ENCODE data around the gene ALPK3.

The ALPK3 gene

DNA sequence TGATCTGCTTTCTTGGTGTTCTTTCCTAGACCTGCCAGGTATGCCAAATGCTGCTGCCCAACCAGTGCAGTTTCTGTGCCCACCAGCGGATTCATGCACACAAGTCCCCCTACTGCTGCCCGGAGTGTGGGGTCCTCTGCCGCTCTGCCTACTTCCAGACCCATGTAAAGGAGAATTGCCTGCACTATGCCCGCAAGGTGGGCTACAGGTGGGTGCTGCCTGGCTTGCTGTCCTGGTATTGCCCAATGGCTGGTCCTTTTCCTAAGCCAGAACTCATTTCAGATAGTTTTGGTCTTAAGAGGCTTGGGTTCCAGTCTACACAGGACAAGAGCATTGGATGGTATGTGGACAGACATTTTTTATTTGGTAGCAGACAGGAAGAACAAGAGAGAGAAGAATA is 26.5 kb upstream of the ALPK3 start:
- peaks cover 4% of the 10 kb centered on the region for H3K4me1 ChIP-seq
- no peak overlapping the region for H3K27ac ChIP-seq
- peaks cover 12% of the 10 kb centered on the region for H3K79me2 ChIP-seq
- no peak overlapping the region for H3K9ac ChIP-seq
- no peak overlapping the region for H3K4me2 ChIP-seq (ENCODE audit: low read length)
- no peaks in the 10 kb centered on the region for H3K27me3 ChIP-seq (ENCODE audit: control insufficient read depth, insufficient read depth, low read length)
- no peaks in the 10 kb centered on the region for H3K9me3 ChIP-seq (ENCODE audit: control insufficient read depth, low read length)
- TF ChIP-seq CTCF (IDR thresholded peaks at IDR 0.05): no peak
- H3K36me3 ChIP-seq (ENCODE audit: control insufficient read depth, insufficient read depth, low read length): no peaks in the 10 kb centered on the region
- H3K4me3 ChIP-seq (ENCODE audit: low read depth, low read length): no peak overlapping the region
- no peak overlapping the region for H2AFZ ChIP-seq

DNA sequence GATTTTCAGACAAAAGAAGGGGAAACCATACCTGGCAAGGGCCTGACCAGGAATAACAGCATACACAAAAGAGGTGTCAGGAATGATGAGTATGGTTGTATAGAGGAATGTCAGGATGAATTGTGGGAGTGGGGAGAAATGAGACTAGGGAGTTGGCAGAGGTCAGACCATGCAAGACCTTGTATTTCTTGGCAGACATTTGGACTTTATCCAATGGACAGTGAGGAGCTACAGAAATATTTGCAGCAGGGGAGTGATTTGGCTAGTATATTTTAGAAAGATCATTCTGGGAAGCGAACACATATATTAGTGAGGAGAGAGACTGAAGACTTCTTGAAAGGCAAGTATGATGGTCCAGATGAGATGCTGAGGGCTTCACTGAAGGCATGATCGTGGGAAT is 25.4 kb upstream of the ALPK3 start:
- H2AFZ ChIP-seq: no peak overlapping the region
- no peaks in the 10 kb centered on the region for H3K36me3 ChIP-seq (ENCODE audit: control insufficient read depth, insufficient read depth, low read length)
- H3K27ac ChIP-seq: no peak overlapping the region
- no peak overlapping the region for H3K4me3 ChIP-seq (ENCODE audit: low read depth, low read length)
- H3K27me3 ChIP-seq (ENCODE audit: control insufficient read depth, insufficient read depth, low read length): no peaks in the 10 kb centered on the region
- H3K9ac ChIP-seq: no peak overlapping the region
- no peak overlapping the region for H3K4me2 ChIP-seq (ENCODE audit: low read length)
- no peaks in the 10 kb centered on the region for H3K9me3 ChIP-seq (ENCODE audit: control insufficient read depth, low read length)
- TF ChIP-seq CTCF (IDR thresholded peaks at IDR 0.05): no peak
- H3K79me2 ChIP-seq: peaks cover 3% of the 10 kb centered on the region
- H3K4me1 ChIP-seq: no peaks in the 10 kb centered on the region

DNA sequence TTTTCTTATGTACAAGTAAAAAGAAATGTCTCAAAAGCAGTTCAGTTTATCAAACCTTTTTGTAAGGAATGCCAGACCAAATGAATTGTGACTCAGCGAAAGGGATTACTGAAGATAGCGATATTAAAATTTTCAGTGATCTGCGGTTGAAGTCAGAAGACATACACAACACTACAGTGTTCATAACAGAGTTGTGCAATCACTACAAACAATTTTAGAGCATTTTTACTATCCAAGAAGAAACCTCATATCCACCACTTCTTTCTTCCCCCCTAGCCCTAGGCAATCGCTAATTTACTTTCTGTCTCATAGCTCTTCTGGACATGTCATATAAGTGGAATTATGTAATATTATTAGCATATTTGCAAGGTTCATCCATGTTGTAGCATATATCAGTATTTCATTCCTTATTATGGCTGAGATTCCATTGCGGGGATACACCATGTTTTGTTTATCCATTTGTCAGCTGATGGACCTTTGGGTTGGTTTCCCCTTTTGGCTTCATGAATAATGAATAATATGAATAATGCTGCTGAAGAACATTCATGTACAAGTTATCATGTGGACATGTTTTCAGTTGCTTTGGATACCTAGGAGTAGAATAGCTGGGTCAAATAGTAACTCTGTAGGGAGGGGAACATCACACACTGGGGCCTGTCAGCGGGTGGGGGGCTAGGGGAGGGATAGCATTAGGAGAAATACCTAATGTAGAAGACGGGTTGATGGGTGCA is 23.6 kb upstream of the ALPK3 start:
- H3K4me3 ChIP-seq (ENCODE audit: low read depth, low read length): no peak overlapping the region
- H3K4me1 ChIP-seq: no peaks in the 10 kb centered on the region
- H3K36me3 ChIP-seq (ENCODE audit: control insufficient read depth, insufficient read depth, low read length): no peaks in the 10 kb centered on the region
- H3K4me2 ChIP-seq (ENCODE audit: low read length): no peak overlapping the region
- H3K27me3 ChIP-seq (ENCODE audit: control insufficient read depth, insufficient read depth, low read length): no peaks in the 10 kb centered on the region
- no peak overlapping the region for H3K9ac ChIP-seq
- no peak overlapping the region for H2AFZ ChIP-seq
- no peaks in the 10 kb centered on the region for H3K9me3 ChIP-seq (ENCODE audit: control insufficient read depth, low read length)
- TF ChIP-seq CTCF (IDR thresholded peaks at IDR 0.05): no peak
- no peak overlapping the region for H3K27ac ChIP-seq
- H3K79me2 ChIP-seq: peaks cover 3% of the 10 kb centered on the region

- H3K36me3 ChIP-seq (ENCODE audit: control insufficient read depth, insufficient read depth, low read length): no peaks in the 10 kb centered on the region
These were observed 23.0 kb upstream of the ALPK3 start for GRCh38 chr15:84794162-84794547.

More at GRCh38 chr15:84794162-84794547, 23.0 kb upstream of the ALPK3 start:
- H3K27ac ChIP-seq: no peak overlapping the region
- no peak overlapping the region for H3K4me2 ChIP-seq (ENCODE audit: low read length)
- no peaks in the 10 kb centered on the region for H3K9me3 ChIP-seq (ENCODE audit: control insufficient read depth, low read length)
- no peaks in the 10 kb centered on the region for H3K27me3 ChIP-seq (ENCODE audit: control insufficient read depth, insufficient read depth, low read length)
- no peak overlapping the region for H3K9ac ChIP-seq
- H3K4me3 ChIP-seq (ENCODE audit: low read depth, low read length): no peak overlapping the region
- no peak for TF ChIP-seq CTCF (IDR thresholded peaks at IDR 0.05)
- no peaks in the 10 kb centered on the region for H3K4me1 ChIP-seq
- H3K79me2 ChIP-seq: peaks cover 3% of the 10 kb centered on the region
- no peak overlapping the region for H2AFZ ChIP-seq
